Activated naive CD8-positive, alpha-beta T cell treated with anti-CD3 and anti-CD28 coated beads, Interleukin-2, amount 50 U/mL, for 24 hours (primary cell): Measurements from ENCODE around the gene LTN1.
"Not testable (repeated sequence)": the region's sequence is repeated elsewhere in the genome, so short reads cannot be mapped to it uniquely, and the experiment has no call there.

Experiments
- ATAC-seq: fragments of 150-1000 bp; cut with Tn5 transposase; one replicate; pipeline ENCODE4 v1.10.0; 2021
- DNase-seq: peaks from one replicate; pipeline ENCODE4 v3.0.0; 2021
- H3K27ac Mint-ChIP-seq: one replicate; pipeline ENCODE4 v1.8.0; 2021; ENCODE audit warnings: mild to moderate bottlenecking, mixed read lengths
- H3K27me3 Mint-ChIP-seq: one replicate; pipeline ENCODE4 v1.8.0; 2021; ENCODE audit warnings: mixed read lengths
- H3K36me3 Mint-ChIP-seq: one replicate; pipeline ENCODE4 v1.8.0; 2021; ENCODE audit warnings: low read depth, mixed read lengths
- H3K4me1 Mint-ChIP-seq: one replicate; pipeline ENCODE4 v1.8.0; 2021; ENCODE audit warnings: mixed read lengths
- H3K4me3 Mint-ChIP-seq: one replicate; pipeline ENCODE4 v1.8.0; 2021; ENCODE audit warnings: mild to moderate bottlenecking, moderate library complexity, mixed read lengths
- H3K9me3 Mint-ChIP-seq: one replicate; pipeline ENCODE4 v1.8.0; 2021; ENCODE audit warnings: mixed read lengths

LTN1 gene

GRCh38 chr21:29007810-29008209, 15.1 kb upstream of the LTN1 start:
- H3K9me3 Mint-ChIP-seq = no peaks in the 10 kb centered on the region
- no peak overlapping the region for H3K27ac Mint-ChIP-seq
- H3K27me3 Mint-ChIP-seq = no peaks in the 10 kb centered on the region
- DNase-seq (no peak), ATAC-seq (no peak)
- no peak overlapping the region for H3K4me3 Mint-ChIP-seq
- peaks cover 8% of the 10 kb centered on the region for H3K36me3 Mint-ChIP-seq
- H3K4me1 Mint-ChIP-seq = peaks cover under 1% of the 10 kb centered on the region

GRCh38 chr21:29007135-29007534, 14.5 kb upstream of the LTN1 start:
- Mint-ChIP-seq H3K9me3 (no peaks in the 10 kb centered on the region), H3K27me3 (no peaks in the 10 kb centered on the region), H3K27ac (no peak overlapping the region), H3K4me1 (peaks cover 5% of the 10 kb centered on the region), H3K36me3 (peaks cover 8% of the 10 kb centered on the region), H3K4me3 (no peak overlapping the region)
- ATAC-seq (no peak), DNase-seq (no peak)

GRCh38 chr21:29005696-29006095, 13.0 kb upstream of the LTN1 start:
- H3K9me3 Mint-ChIP-seq = no peaks in the 10 kb centered on the region
- H3K4me3 Mint-ChIP-seq = no peak overlapping the region
- ATAC-seq = no peak
- H3K27me3 Mint-ChIP-seq = no peaks in the 10 kb centered on the region
- DNase-seq = no peak
- peaks cover 8% of the 10 kb centered on the region for H3K36me3 Mint-ChIP-seq
- H3K27ac Mint-ChIP-seq = no peak overlapping the region
- H3K4me1 Mint-ChIP-seq = peaks cover 9% of the 10 kb centered on the region

- DNase-seq = peak; percentile 92
- Mint-ChIP-seq H3K27ac (peak overlapping the region; percentile 94), H3K36me3 (peaks cover 8% of the 10 kb centered on the region), H3K27me3 (no peaks in the 10 kb centered on the region), H3K4me3 (peak overlapping the region; percentile 87), H3K4me1 (peaks cover 9% of the 10 kb centered on the region), H3K9me3 (no peaks in the 10 kb centered on the region)
- ATAC-seq = peak; percentile 100
Measured at GRCh38 chr21:29002442-29003144, 9.9 kb upstream of the LTN1 start.

- ATAC-seq (no peak), DNase-seq (no peak)
- H3K9me3 Mint-ChIP-seq = no peaks in the 10 kb centered on the region
- H3K27me3 Mint-ChIP-seq = no peaks in the 10 kb centered on the region
- peaks cover 7% of the 10 kb centered on the region for H3K36me3 Mint-ChIP-seq
- H3K27ac Mint-ChIP-seq = peak overlapping the region; percentile 97
- peaks cover 51% of the 10 kb centered on the region for H3K4me1 Mint-ChIP-seq
- H3K4me3 Mint-ChIP-seq = peak overlapping the region; percentile 99
Measured at GRCh38 chr21:28993293-28993629, 584 bp upstream of the LTN1 start.

- H3K27ac Mint-ChIP-seq = peak overlapping the region; percentile 97
- peaks cover 11% of the 10 kb centered on the region for H3K36me3 Mint-ChIP-seq
- no peaks in the 10 kb centered on the region for H3K9me3 Mint-ChIP-seq
- H3K4me1 Mint-ChIP-seq = peaks cover 59% of the 10 kb centered on the region
- DNase-seq = no peak
- ATAC-seq = no peak
- H3K27me3 Mint-ChIP-seq = no peaks in the 10 kb centered on the region
- peak overlapping the region; percentile 99 for H3K4me3 Mint-ChIP-seq
Measured at GRCh38 chr21:28991861-28992525, 684 bp downstream of the LTN1 start.

GRCh38 chr21:28988146-28988545, 4.5 kb downstream of the LTN1 start:
- Mint-ChIP-seq H3K4me3 (peak overlapping the region; percentile 14), H3K36me3 (peaks cover 27% of the 10 kb centered on the region), H3K27ac (peak overlapping the region; percentile 76), H3K4me1 (peaks cover 48% of the 10 kb centered on the region)
- H3K27me3 Mint-ChIP-seq, ATAC-seq, H3K9me3 Mint-ChIP-seq: not testable (repeated sequence)
- DNase-seq = peak; percentile 24

- DNase-seq (no peak), ATAC-seq (no peak)
- no peak overlapping the region for H3K4me3 Mint-ChIP-seq
- peaks cover 32% of the 10 kb centered on the region for H3K36me3 Mint-ChIP-seq
- peaks cover 37% of the 10 kb centered on the region for H3K4me1 Mint-ChIP-seq
- no peaks in the 10 kb centered on the region for H3K27me3 Mint-ChIP-seq
- H3K27ac Mint-ChIP-seq = no peak overlapping the region
- H3K9me3 Mint-ChIP-seq = no peaks in the 10 kb centered on the region
Measured at GRCh38 chr21:28986677-28987076, 6.0 kb downstream of the LTN1 start.

GRCh38 chr21:28982637-28983036, 10.0 kb downstream of the LTN1 start:
- no peak overlapping the region for H3K27ac Mint-ChIP-seq

GRCh38 chr21:28979092-28979491, 13.6 kb downstream of the LTN1 start:
- no peak overlapping the region for H3K4me3 Mint-ChIP-seq
- no peak for DNase-seq
- no peak for ATAC-seq
- peaks cover 5% of the 10 kb centered on the region for H3K4me1 Mint-ChIP-seq
- H3K27me3 Mint-ChIP-seq = no peaks in the 10 kb centered on the region
- no peaks in the 10 kb centered on the region for H3K9me3 Mint-ChIP-seq
- no peak overlapping the region for H3K27ac Mint-ChIP-seq
- H3K36me3 Mint-ChIP-seq = peaks cover 39% of the 10 kb centered on the region

More at GRCh38 chr21:28982637-28983036, 10.0 kb downstream of the LTN1 start:
- H3K36me3 Mint-ChIP-seq = peaks cover 37% of the 10 kb centered on the region
- H3K27me3 Mint-ChIP-seq = no peaks in the 10 kb centered on the region
- H3K4me1 Mint-ChIP-seq = peaks cover 5% of the 10 kb centered on the region
- H3K4me3 Mint-ChIP-seq = no peak overlapping the region
- no peak for DNase-seq
- no peak for ATAC-seq
- no peaks in the 10 kb centered on the region for H3K9me3 Mint-ChIP-seq

GRCh38 chr21:28975397-28975796, 17.3 kb downstream of the LTN1 start:
- Mint-ChIP-seq H3K4me1 (peaks cover 6% of the 10 kb centered on the region), H3K27me3 (no peaks in the 10 kb centered on the region), H3K36me3 (peaks cover 41% of the 10 kb centered on the region), H3K4me3 (no peak overlapping the region), H3K27ac (no peak overlapping the region), H3K9me3 (no peaks in the 10 kb centered on the region)
- ATAC-seq (no peak), DNase-seq (no peak)

- H3K4me1 Mint-ChIP-seq = peaks cover 6% of the 10 kb centered on the region
- H3K36me3 Mint-ChIP-seq = peaks cover 44% of the 10 kb centered on the region
- ATAC-seq (no peak), DNase-seq (no peak)
- no peaks in the 10 kb centered on the region for H3K27me3 Mint-ChIP-seq
- H3K9me3 Mint-ChIP-seq = no peaks in the 10 kb centered on the region
- H3K27ac Mint-ChIP-seq = no peak overlapping the region
- no peak overlapping the region for H3K4me3 Mint-ChIP-seq
Measured at GRCh38 chr21:28974531-28975227, 18.0 kb downstream of the LTN1 start.

- Mint-ChIP-seq H3K4me3 (no peak overlapping the region), H3K36me3 (peaks cover 46% of the 10 kb centered on the region), H3K27me3 (no peaks in the 10 kb centered on the region), H3K4me1 (peaks cover 3% of the 10 kb centered on the region), H3K27ac (no peak overlapping the region), H3K9me3 (no peaks in the 10 kb centered on the region)
- ATAC-seq (no peak), DNase-seq (no peak)
Measured at GRCh38 chr21:28972398-28972797, 20.3 kb downstream of the LTN1 start.

GRCh38 chr21:28971171-28971570, 21.5 kb downstream of the LTN1 start:
- Mint-ChIP-seq H3K36me3 (peaks cover 56% of the 10 kb centered on the region), H3K27ac (no peak overlapping the region), H3K4me3 (no peak overlapping the region), H3K9me3 (no peaks in the 10 kb centered on the region), H3K27me3 (no peaks in the 10 kb centered on the region), H3K4me1 (peaks cover 3% of the 10 kb centered on the region)
- no peak for DNase-seq
- no peak for ATAC-seq

- Mint-ChIP-seq H3K27ac (no peak overlapping the region), H3K36me3 (peaks cover 51% of the 10 kb centered on the region), H3K4me3 (no peak overlapping the region), H3K9me3 (no peaks in the 10 kb centered on the region), H3K27me3 (no peaks in the 10 kb centered on the region), H3K4me1 (peaks cover 2% of the 10 kb centered on the region)
- ATAC-seq = no peak
- no peak for DNase-seq
Measured at GRCh38 chr21:28963831-28964230, 28.8 kb downstream of the LTN1 start.
